ENCODE measurements around the gene HS3ST3A1.

Gene HS3ST3A1

DNA sequence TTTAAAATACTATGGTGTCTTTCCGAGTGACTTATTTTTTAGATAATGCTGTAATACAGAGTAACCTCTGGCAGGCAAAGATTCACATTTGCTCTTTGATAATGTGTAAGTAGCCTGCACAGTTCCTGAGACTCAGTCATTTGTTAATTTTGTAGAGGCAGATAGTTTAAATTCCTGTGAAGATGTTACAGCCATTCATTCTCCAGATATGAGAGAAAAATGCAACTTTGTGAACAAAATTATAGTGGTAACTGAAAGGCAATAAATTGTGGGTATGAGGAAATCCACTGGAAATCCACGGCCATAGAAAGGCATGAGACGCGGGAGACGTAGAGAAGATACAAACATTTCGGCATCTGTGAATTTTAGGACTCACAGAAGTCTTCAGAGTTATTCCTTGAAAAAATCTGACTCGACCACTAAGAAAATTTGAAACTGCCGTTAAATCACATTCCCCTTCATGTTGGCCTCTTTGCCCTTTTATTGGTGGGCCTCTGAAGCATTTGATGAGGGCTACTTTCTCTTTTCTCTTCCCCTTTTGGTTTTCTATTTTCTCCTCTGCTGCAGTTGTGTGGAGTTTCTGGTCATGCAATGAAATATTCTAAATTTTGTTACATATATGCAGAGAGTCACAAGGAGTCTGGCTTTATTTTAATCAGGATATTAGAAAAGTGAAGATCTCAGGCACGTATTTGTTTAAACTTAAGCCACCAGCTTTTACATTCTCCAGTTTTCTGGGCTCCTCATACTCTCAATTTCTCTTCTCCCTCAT is 18.8 kb downstream of the HS3ST3A1 start:
- no peak overlapping the region for H3K4me2 ChIP-seq (ENCODE audit: low read length)

DNA sequence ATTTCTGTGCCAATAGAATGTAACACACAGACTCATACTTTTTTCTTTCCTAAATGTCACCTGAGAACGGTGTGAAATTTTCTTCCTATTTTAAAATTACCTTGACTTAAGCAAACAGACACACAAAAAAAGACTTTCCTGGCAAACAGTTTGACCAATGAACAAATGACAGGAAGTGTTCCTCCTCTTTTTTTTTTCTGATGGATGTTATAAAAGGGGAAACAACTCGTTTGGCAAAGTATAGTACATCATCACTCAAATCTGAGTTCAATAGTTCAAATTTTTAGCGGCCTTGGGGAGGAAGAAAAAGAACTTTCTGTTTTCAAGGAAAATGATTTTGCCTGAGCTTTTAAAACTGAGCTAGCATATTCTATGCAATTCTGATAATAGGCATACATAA is 19.8 kb downstream of the HS3ST3A1 start:
- Histone ChIP-seq H3K4me1 (no peaks in the 10 kb centered on the region), H3K27ac (no peak overlapping the region), H3K9me3 (ENCODE audit: control insufficient read depth, low read length) (no peaks in the 10 kb centered on the region), H3K9ac (no peak overlapping the region), H3K4me2 (ENCODE audit: low read length) (no peak overlapping the region), H3K4me3 (ENCODE audit: low read depth, low read length) (no peak overlapping the region), H3K27me3 (ENCODE audit: control insufficient read depth, insufficient read depth, low read length) (no peaks in the 10 kb centered on the region), H3K79me2 (no peaks in the 10 kb centered on the region), H2AFZ (no peak overlapping the region), H3K36me3 (ENCODE audit: control insufficient read depth, insufficient read depth, low read length) (no peaks in the 10 kb centered on the region)
- TF ChIP-seq, protein P1, sequence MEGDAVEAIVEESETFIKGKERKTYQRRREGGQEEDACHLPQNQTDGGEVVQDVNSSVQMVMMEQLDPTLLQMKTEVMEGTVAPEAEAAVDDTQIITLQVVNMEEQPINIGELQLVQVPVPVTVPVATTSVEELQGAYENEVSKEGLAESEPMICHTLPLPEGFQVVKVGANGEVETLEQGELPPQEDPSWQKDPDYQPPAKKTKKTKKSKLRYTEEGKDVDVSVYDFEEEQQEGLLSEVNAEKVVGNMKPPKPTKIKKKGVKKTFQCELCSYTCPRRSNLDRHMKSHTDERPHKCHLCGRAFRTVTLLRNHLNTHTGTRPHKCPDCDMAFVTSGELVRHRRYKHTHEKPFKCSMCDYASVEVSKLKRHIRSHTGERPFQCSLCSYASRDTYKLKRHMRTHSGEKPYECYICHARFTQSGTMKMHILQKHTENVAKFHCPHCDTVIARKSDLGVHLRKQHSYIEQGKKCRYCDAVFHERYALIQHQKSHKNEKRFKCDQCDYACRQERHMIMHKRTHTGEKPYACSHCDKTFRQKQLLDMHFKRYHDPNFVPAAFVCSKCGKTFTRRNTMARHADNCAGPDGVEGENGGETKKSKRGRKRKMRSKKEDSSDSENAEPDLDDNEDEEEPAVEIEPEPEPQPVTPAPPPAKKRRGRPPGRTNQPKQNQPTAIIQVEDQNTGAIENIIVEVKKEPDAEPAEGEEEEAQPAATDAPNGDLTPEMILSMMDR (IDR thresholded peaks at IDR 0.05) = no peak

More for the DNA sequence above, 18.8 kb downstream of the HS3ST3A1 start:
- Histone ChIP-seq H3K79me2 (no peaks in the 10 kb centered on the region), H3K9me3 (ENCODE audit: control insufficient read depth, low read length) (no peaks in the 10 kb centered on the region), H3K36me3 (ENCODE audit: control insufficient read depth, insufficient read depth, low read length) (no peaks in the 10 kb centered on the region), H2AFZ (no peak overlapping the region), H3K27ac (no peak overlapping the region), H3K4me3 (ENCODE audit: low read depth, low read length) (no peak overlapping the region), H3K27me3 (ENCODE audit: control insufficient read depth, insufficient read depth, low read length) (no peaks in the 10 kb centered on the region), H3K4me1 (no peaks in the 10 kb centered on the region), H3K9ac (no peak overlapping the region)
- TF ChIP-seq, protein P1 (IDR thresholded peaks at IDR 0.05) = no peak

- H3K4me1 ChIP-seq = no peaks in the 10 kb centered on the region
- no peaks in the 10 kb centered on the region for H3K79me2 ChIP-seq
- no peak overlapping the region for H3K4me2 ChIP-seq (ENCODE audit: low read length)
- TF ChIP-seq, protein P1 (IDR thresholded peaks at IDR 0.05) = no peak
- H2AFZ ChIP-seq = no peak overlapping the region
- H3K4me3 ChIP-seq (ENCODE audit: low read depth, low read length) = no peak overlapping the region
- no peaks in the 10 kb centered on the region for H3K9me3 ChIP-seq (ENCODE audit: control insufficient read depth, low read length)
- H3K27me3 ChIP-seq (ENCODE audit: control insufficient read depth, insufficient read depth, low read length) = no peaks in the 10 kb centered on the region
- no peak overlapping the region for H3K9ac ChIP-seq
- no peak overlapping the region for H3K27ac ChIP-seq
- H3K36me3 ChIP-seq (ENCODE audit: control insufficient read depth, insufficient read depth, low read length) = no peaks in the 10 kb centered on the region
Measured at GRCh38 chr17:13580790-13581189, 20.9 kb downstream of the HS3ST3A1 start.

GRCh38 chr17:13576661-13577526 is 24.8 kb downstream of the HS3ST3A1 start:
- TF ChIP-seq, protein P1 (IDR thresholded peaks at IDR 0.05) = no peak
- Histone ChIP-seq H3K36me3 (ENCODE audit: control insufficient read depth, insufficient read depth, low read length) (no peaks in the 10 kb centered on the region), H3K4me2 (ENCODE audit: low read length) (no peak overlapping the region)

More at GRCh38 chr17:13576661-13577526, 24.8 kb downstream of the HS3ST3A1 start:
- H3K9ac ChIP-seq = no peak overlapping the region
- no peaks in the 10 kb centered on the region for H3K9me3 ChIP-seq (ENCODE audit: control insufficient read depth, low read length)
- H3K79me2 ChIP-seq = no peaks in the 10 kb centered on the region
- H2AFZ ChIP-seq = no peak overlapping the region
- H3K4me3 ChIP-seq (ENCODE audit: low read depth, low read length) = no peak overlapping the region
- H3K4me1 ChIP-seq = no peaks in the 10 kb centered on the region
- no peak overlapping the region for H3K27ac ChIP-seq
- no peaks in the 10 kb centered on the region for H3K27me3 ChIP-seq (ENCODE audit: control insufficient read depth, insufficient read depth, low read length)
